HG03432 (cell line): ENCODE data around the gene PSMD1.
"Not testable (repeated sequence)": the region's sequence is repeated elsewhere in the genome, so short reads cannot be mapped to it uniquely, and the experiment has no call there.

Experiments used
- ATAC-seq: cut with Tn5 transposase; IDR thresholded peaks from one replicate; pipeline ENCODE4 v1.9.1; 2021; ENCODE audit warnings: mild to moderate bottlenecking, moderate library complexity; ENCODE audit not compliant: unreplicated experiment

The PSMD1 gene

DNA sequence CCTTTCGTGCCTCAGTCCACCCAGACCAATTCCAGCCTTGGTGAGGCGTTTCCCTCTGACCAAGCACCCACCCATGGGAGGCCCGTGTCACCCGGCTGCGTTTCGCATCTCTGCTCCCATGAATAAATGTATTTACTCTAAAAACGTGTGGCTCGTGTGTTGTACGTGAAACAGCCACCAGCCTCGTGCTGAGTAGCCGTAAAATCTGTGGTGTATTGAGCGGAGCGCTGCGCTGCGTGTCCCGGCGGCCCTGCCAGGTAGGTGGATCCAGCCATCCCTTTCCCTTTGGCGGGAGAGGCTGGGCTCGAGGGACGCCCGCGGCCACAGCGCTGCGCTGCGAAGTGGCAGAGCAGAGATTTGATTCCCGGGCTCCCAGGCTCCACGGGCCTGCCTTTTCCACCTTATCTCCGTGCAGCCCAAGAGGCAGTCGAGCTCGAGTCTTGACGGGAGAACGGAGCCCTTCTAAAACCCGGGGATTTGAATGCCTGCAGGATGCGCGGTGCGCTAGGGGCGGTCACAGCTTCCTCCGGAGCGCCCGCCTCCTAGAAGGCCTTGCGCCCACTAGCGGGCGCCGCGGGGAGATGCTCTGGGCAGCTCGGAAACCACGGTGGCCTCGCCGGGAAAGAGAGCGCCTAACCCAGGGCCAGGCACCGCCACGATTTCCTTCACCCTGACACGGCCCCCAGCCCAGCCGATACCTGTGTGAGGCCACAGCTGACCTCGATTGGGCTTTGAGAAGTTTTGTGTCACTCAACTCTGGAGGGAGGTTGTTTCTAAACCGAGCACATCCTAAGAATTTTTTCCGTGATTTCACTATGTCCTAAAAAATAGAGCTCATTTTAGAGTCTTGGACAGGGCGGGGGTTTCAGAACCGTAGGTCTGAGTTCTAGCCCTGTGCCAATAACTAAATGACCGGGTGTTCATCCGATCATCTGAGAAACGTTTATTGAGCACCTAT, 3.9 kb upstream of the PSMD1 start:
- peak; percentile 74 for ATAC-seq

DNA sequence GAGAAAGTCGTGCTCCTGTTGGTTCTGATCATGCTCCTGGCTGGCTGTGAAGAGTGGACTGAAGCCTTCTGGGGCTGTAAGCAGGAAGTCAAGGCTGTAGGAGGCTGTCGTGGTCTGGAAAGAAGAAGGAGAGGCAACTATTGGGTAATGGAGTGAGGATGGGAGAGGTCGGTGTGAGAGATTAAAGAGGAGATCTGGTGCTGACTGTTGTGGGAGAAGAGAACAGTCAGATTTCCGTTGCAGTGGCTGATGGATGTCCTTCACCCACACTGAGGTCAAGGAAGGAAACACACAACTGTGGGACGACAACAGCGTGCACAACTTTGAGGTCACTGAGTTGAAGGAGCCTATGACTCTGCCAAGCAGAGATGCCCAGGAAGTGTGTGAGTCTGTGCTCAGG, 2.8 kb upstream of the PSMD1 start:
- ATAC-seq = no peak

DNA sequence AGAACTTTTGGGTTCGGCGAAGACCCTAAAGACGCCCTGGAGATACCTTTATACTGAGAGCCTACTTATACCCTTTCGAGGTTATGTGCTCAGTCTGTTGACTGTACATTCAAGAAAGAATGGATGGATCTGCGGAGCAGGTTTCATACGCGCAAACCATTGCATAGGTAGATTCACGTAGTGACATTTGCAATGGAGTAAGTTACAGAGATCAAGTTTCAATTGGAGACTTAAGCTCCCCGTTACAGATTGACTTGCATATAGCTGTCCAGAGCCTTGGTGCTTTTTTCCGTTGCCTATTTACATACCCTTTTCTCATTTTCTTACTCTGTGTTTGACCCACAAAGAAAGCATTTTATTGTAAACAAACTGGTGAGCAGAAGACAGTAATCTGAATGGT, 923 bp downstream of the PSMD1 start:
- no peak for ATAC-seq

DNA sequence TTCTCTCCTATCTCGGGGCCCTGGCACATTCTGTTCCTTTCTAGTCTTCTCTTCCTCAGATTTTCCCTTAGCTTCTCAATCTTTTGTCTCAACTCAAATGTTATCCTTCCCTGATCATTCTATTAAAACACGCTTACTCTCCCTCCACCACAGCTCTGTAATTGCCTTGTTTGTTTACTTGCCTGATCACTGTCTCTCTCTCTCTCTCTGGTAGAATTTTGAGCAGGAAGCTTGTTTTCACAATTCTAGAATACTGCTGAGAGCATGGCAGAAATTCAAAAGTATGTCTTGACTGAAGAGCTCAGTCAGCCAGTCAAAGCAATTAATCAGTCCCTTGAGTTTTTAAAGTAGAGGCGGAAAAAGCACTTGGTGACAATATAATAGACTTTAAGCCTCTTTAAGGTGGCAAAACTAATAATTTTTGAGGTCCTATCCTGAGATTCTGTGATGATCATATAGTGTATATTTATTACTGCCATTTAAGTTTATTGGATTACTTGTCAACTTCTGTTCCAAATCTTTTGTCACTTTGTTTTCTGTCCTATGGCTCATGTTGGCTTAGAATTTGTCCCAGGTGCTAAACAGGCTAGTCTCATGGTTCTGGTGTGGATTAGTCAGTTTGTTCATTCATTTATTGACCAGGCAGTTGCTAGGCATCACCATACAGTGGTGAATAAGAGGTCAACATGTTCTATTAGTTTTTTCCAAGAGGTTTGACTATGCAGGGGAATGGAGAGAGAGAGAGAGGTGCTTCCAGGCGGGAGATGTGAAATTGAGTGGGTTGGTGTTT, 2.3 kb downstream of the PSMD1 start:
- no peak for ATAC-seq

DNA sequence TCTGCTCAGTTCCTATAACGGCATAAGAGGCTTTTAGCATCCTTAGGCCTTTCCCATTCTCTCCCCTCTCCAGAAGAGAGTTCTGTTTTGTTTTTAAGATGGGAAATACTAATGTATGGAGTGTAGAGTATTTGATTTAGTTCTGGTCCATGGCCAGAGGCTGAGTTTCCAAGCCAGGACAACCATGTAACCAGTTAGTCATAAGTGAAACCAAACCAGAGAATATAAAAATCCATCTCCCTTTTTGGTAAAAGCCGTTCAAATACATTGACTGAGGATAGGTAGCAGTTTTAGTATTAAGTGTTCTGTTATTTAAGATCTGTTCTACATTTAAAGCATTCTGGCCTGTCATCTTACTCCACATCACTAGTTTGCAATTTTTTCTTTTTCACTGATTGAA, 3.1 kb downstream of the PSMD1 start:
- ATAC-seq = no peak

DNA sequence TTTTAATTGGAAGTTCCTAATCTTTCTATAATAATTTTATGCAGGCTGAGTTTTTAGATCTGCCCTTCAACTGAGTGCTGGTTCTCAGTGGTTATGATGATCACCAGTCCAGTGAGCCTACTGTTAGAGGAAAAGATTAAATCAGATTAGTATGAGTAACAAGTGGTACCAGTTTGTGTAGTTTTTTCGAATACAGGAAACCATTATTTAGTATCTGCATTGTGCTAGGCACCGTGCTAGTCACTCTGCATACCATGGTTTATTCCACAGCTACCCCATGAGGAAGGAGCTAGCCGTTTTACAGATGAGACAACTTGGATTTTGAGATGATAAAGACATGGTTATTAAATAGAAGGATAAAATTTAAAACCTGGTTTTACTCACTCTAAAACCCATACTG, 6.1 kb downstream of the PSMD1 start:
- ATAC-seq = no peak

DNA sequence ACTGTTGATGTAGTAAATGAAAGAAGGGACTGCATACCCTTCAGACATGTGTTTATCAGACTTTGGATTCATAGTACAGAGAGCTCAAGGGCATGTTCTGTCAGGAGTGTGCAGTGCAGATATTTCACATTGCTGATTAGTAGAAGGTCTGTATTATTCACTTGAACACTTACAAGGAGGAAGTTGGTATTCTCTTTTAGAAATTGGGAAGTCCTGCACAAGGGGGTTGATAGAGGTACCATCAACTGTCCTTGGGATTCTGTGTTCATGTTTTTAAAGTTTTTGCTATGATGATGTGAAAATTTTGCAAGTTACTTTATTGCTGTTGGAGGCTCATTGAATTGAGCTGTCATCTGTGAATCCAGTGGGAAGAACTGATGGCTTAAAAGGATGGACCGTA, 6.7 kb downstream of the PSMD1 start:
- ATAC-seq = no peak

DNA sequence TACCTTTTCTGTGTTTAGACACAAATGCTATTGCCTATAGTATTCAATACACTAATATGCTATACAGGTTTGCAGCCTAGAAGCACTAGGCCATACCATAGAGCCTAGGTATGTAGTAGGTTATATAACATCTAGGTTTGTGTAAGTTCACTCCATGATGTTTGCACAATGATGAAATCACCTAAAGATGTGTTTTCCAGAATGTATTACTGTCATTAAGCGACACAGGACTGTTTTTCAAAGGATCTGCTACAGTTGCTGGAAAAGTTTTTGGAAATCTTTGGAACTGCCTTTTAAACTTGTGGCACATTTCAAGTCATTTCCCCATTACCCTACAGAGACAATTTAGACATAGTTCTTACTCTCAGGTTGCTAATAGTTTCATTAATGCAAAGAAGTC, 9.3 kb downstream of the PSMD1 start:
- ATAC-seq = no peak

DNA sequence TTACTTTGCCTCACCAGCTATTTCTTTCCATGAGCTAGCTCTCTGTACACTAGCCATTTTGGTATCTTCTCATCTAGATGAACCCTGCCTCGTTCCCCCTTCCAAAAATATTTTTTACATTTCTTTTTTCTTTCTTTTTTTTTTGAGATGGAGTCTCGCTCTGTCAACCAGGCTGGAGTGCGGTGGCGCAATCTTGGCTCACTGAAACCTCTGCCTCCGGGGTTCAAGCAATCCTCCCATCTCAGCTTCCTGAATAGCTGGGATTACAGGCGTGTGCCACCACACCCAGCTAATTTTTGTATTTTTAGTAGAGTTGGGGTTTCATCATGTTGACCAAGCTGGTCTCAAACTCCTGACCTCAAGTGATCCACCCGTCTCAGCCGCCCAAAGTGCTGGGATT, 10.9 kb downstream of the PSMD1 start:
- not testable (repeated sequence) for ATAC-seq

DNA sequence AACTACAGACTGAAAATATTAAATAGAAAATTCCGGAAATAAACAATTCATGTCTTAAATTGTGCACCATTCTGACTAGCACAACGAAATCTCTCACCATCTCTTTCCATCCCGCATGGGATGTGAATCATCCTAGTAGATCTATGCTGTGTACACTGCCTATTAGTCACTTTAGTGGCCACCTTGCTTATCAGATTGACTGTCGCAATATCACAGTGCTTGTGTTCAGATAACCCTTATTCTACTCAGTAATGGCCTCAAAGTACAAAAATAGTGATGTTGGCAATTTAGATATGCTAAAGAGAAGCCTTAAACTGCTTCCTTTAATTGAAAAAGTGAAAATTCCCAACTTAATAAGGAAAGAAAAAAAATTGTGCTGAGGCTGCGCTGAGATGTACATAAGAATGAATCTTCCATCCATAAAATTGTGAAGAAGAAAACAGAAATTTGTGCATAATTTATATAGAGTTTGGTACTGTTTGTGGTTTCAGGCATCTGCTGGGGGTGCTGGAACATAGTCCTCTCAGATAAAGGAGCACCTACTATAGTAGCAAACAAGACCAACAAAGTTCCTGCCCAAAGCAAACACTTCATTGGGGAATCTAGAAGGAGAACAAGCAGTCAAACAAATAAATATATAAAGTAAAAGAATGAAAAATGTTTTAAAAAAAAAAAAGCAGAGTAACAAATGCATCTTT, 12.0 kb downstream of the PSMD1 start:
- no peak for ATAC-seq

DNA sequence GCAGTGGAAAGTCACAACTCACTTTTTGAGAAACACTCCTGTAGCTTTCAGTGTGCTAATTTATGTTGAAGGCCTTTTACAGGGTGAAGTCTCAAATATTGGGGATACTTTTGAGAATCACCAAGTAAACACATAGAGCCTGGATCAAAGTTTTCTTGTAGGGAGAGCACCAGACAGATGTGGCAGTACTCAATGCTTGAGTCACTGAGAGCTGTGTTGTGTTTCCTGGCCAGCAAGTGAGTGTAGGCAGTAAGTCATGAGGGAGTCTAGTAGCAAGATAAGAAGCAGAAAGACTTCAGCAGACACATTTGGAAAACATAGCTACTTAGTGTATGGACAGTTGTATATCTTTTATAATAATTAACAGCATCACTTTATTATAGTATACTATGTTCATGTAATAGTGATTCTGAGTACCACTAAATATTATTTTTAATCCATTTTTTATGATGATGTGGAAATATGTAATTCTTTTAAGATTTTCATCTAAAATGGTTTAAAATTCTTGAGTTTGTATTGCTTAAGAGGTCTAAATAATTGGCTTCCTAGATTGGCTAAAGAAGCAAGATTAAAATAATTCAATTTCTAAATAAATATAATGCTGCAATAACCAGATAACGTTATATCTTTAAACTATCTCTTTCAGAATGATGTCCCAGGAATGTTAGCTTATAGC, 12.8 kb downstream of the PSMD1 start:
- ATAC-seq = no peak

DNA sequence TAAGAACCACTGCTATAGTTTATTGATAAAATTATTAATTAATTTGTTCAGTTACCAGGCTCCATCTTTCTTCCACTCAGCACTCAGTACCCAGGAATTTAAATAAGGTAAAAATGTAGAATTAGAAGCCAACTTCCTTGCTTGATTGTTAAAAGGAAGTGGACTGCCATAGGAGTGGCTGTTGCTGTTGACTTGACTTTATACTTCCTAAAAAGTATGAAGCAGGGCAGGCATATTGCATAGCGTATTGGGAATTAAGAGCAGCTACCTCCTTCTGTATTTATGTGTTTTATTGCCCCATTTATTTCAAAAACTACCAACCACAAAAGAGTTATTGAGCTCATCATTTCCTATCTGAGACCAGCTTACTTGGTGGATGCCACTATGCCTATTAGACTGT, 27.9 kb downstream of the PSMD1 start:
- ATAC-seq = no peak

DNA sequence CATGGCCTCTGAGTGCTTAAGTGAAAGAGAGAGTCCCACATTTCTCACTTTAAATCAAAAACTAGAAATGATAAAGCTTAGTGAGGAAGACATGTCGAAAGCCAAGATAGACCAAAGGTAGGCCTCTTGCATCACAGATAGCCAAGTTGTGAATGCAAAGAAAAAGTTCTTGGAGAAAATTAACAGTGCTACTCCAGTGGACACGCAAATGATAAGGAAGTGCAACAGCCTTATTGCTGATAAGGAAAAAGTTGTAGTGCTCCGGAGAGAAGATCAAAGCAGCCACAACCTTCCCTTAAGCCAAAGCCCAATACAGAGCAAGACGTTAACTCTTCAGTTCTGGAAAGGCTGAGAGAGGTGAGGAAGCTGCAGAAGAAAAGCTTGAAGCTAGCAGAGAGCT, 32.1 kb downstream of the PSMD1 start:
- no peak for ATAC-seq

DNA sequence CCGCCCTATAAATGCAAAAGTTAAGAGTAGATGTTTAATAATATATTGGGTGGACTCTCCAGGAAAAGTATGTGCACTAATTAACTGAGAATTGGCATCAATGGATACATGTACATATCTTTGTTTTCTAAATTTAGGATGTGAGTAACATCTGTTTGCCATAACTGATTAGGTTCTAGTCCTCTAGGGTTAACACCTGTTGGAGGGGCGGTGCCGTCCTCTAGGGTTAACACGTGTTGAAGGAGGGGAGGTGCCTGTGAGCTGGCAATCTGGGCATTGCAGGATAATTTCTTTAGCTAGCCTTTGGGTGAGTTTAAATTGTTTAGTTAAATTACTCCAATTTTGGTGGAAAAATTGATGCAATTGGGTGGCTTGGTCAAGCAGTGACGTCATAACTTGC, 37.3 kb downstream of the PSMD1 start:
- no peak for ATAC-seq

DNA sequence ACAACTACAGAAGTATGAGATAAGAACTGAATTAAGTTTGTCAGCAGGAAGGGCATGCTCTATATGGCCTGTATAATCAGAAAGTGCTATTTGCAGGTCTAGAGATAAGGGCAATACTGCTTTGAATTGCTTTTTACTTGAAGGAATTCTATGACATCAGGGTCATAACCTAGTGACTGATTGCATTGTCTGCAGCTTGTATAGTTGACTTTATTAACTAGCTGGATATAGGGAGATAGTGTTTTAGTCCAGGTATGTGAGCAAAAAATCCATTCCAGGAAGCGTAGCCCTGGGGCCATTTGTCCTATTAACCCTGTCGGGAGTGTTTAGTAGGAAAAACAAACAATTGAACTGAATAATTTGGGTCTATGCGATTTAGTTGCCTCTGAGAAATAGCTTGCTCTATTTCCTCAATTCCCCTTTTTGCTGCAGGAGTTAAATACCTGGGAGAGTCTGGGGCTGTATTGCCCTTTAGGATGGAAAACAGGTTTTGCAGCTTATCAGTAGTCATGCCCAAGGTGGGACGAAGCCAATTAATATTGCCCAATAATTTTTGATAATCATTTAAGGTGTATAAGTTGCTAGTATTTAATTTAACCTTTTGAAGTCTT, 38.2 kb downstream of the PSMD1 start:
- ATAC-seq = no peak

DNA sequence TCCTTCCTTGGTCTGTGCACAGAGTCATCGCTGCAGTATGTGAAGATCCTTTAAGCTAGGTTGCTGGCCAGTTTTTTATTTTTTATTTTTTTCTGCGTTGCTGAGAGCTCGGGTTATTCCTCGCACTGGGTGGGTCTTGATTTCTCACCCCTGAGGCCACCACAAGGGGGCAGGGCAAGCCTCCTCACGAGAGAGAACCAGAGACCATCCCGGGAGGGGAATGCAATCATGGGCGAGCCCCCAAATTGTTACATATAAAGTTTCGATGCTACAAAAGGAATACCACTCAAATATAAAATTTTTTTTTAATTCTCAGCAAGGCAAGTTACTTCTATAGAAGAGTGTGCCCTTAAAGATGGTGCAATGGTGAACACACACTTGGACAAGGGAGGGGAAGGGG, 43.3 kb downstream of the PSMD1 start:
- ATAC-seq = no peak

DNA sequence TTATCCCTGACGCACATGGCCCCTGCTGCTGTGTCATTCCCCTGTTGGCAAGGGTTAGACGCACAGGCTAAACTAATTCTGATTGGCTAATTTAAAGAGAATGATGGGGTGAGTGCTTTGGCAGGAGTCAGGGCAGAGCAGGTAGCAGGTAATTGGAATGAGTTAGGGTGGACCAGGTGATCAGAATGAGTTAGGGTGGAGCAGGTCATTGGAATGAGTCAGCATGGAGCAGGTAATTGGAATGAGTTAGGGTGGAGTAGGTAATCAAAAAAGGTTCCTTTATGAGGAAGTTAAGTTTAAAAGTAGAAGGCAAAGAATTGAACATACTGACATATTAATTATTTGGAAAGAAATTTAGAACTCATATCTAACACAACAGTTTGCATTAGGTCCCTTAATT, 43.7 kb downstream of the PSMD1 start:
- ATAC-seq = not testable (repeated sequence)

DNA sequence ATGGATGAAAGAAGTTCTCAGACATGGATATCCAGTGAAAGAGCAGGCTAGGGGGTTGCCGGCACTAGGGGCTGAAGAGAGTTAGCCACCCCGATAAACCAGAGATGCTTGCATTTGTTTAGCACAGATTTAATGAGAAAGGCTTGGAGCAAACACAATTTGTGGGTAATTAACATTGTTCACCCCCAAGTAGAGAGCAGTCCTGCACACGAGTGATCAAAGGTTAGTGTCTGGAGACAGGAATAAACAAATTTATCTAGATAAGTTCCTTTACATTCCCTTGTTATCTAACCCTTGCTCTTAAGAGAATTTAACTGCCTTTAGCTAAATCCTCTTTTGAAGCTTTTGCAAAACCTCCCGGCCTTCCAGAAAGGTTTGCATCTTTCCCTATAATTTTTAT, 44.3 kb downstream of the PSMD1 start:
- ATAC-seq = no peak

DNA sequence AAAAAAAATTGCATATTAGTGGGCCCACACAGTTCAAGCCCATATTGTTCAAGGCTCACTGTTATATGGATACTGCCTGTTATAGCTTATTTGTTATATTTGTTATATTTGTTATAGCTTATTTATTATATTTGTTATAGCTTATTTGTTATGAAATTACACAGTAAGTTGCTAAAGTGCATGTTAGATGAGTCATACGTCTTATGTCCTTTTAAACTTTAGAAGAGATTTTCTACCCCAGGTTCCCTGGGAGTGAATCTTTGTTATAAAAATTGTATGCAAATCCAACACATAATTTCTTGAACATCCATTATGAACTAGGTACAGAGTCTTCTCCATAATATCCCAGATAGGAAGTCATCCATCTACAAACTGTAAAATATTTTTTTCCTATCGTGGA, 46.1 kb downstream of the PSMD1 start:
- no peak for ATAC-seq

DNA sequence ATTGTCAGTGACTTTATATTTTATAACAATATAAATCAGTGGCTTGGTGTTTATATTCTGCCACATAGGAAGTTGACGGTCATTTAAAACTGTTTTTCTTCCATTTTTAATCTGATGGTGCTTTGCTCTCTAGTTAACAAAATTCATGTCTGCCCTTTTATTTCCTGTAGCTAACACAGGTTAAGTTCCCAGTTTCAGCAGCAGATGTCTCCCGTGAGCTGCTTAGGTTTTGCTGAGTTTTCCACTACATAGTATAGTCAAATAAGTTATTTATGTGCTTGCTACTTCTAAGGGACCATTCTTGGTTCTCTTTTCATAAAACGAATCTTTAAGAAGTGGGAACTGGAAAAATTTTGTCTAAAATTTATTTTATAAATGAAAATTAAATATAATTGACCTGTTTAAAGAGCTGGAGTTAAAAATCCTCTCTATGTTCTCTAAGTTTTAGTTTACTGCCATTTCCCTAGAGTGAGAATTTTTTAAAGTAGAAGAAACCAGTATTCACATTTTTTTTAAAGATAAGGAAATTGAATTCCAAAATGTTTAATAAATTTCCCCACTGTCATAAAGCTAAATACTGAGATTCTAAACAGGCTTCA, 47.5 kb downstream of the PSMD1 start:
- peak; percentile 77 for ATAC-seq
